Stimulated activated CD4-positive, alpha-beta T cell treated with anti-CD3 and anti-CD28 coated beads, TNF-alpha, amount 100 ng/mL, for 4 hours (primary cell): ENCODE measurements around the gene PTCH1.
A peak's percentile ranks its signal among the peaks of the same experiment; 100 is the strongest.

Experiments used
- DNase-seq, 3 experiments: peaks; one replicate each; pipeline ENCODE4 v3.0.0-alpha.2; 2020; ENCODE audit warnings: low read depth in 3 of 3

The PTCH1 gene

GRCh38 chr9:95465115-95465514, 51.7 kb downstream of the PTCH1 start:
- no peak for DNase-seq

GRCh38 chr9:95463148-95464060, 53.4 kb downstream of the PTCH1 start:
- DNase-seq: no peak

- peak; percentile 44 to 48 (median 44) for DNase-seq
Measured at GRCh38 chr9:95462249-95463147, 54.3 kb downstream of the PTCH1 start.

GRCh38 chr9:95461448-95462248, 55.1 kb downstream of the PTCH1 start:
- DNase-seq: no peak

GRCh38 chr9:95460518-95461164, 56.1 kb downstream of the PTCH1 start:
- no peak for DNase-seq

GRCh38 chr9:95459851-95460517, 56.8 kb downstream of the PTCH1 start:
- no peak for DNase-seq

- DNase-seq: no peak
Measured at GRCh38 chr9:95459178-95459577, 57.6 kb downstream of the PTCH1 start.

- DNase-seq: no peak
Measured at GRCh38 chr9:95458666-95459065, 58.1 kb downstream of the PTCH1 start.

- no peak for DNase-seq
Measured at GRCh38 chr9:95457769-95458168, 59.0 kb downstream of the PTCH1 start.

- no peak for DNase-seq
Measured at GRCh38 chr9:95455714-95456113, 61.1 kb downstream of the PTCH1 start.

GRCh38 chr9:95452176-95452575, 64.6 kb downstream of the PTCH1 start:
- no peak for DNase-seq

- DNase-seq: no peak
Measured at GRCh38 chr9:95451065-95451426, 65.7 kb downstream of the PTCH1 start.

GRCh38 chr9:95450171-95451064, 66.4 kb downstream of the PTCH1 start:
- DNase-seq: no peak

GRCh38 chr9:95449016-95449415, 67.8 kb downstream of the PTCH1 start:
- no peak for DNase-seq

- no peak for DNase-seq
Measured at GRCh38 chr9:95447660-95448420, 68.9 kb downstream of the PTCH1 start.

GRCh38 chr9:95446984-95447383, 69.8 kb downstream of the PTCH1 start:
- no peak for DNase-seq

GRCh38 chr9:95446259-95446658, 70.5 kb downstream of the PTCH1 start:
- no peak for DNase-seq

- DNase-seq: no peak
Measured at GRCh38 chr9:95444160-95444559, 72.6 kb downstream of the PTCH1 start.

GRCh38 chr9:95443301-95443700, 73.5 kb downstream of the PTCH1 start:
- DNase-seq: no peak
